ENCODE data around the gene HNF1B.

GRCh38 chr17:37647856-37648255 is 97.0 kb downstream of the HNF1B start:
- TF ChIP-seq GATA2 (IDR thresholded peaks at IDR 0.05; ENCODE audit: low read depth, low read length) (no peak), GATA3 (IDR thresholded peaks at IDR 0.05; ENCODE audit: low read depth, low read length) (no peak)
